T-helper 1 cell treated with Interleukin-12 subunit alpha and Interleukin-12 subunit beta and Interleukin-4 antibody, amounts not matched to agents 30 ng/mL and 1 ng/mL, for 36 hours (primary cell): Measurements from ENCODE around the gene ABHD17C. TPM values are rescaled to one million over a fixed set of nuclear protein-coding genes. Genes with fewer than 3 reads are reported as not detected.

Source experiments
- intact Hi-C: fragments of 100-400 bp; cut with micrococcal nuclease; formaldehyde crosslinking; loops from one replicate; pipeline ENCODE4 v1.15.1; 2024
- total RNA-seq: library from RNA; stranded (reverse); gene quantifications from 2 replicates; pipeline ENCODE4 v1.2.3, GENCODE V29; 2022

Gene ABHD17C
- total RNA-seq, 1 donor from 2014 or later = 3.8 TPM

- intact Hi-C loops = no loop called here
Observed at GRCh38 chr15:80689294-80689693, 5.8 kb upstream of the ABHD17C start.

GRCh38 chr15:80689716-80690115 is 5.4 kb upstream of the ABHD17C start:
- intact Hi-C loops = loop anchor here (5.0 kb wide), 1 partner anchor 298 kb away; the partner anchor contains the start of gene MESD

DNA sequence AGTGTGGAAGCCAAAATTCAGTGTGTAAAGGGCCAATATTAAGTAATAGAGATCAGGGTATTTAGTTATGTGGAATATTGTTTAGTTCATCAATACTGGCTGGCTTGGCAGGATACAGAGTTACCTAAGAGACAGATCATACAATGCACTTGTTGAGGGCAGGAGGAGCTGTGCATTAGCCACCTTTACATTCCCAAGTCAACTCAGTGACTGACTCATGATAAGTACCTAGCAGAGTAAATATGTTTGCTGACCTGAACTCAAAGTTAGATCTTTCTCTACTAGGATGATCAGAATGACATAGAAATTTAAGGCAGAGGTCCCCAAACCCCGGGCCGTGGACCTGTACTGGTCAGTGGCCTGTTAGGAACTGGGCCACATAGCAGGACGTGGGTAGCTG is 3.5 kb upstream of the ABHD17C start:
- intact Hi-C loops = loop anchor here (5.0 kb wide), 1 partner anchor 296 kb away; the partner anchor contains the start of gene MESD

DNA sequence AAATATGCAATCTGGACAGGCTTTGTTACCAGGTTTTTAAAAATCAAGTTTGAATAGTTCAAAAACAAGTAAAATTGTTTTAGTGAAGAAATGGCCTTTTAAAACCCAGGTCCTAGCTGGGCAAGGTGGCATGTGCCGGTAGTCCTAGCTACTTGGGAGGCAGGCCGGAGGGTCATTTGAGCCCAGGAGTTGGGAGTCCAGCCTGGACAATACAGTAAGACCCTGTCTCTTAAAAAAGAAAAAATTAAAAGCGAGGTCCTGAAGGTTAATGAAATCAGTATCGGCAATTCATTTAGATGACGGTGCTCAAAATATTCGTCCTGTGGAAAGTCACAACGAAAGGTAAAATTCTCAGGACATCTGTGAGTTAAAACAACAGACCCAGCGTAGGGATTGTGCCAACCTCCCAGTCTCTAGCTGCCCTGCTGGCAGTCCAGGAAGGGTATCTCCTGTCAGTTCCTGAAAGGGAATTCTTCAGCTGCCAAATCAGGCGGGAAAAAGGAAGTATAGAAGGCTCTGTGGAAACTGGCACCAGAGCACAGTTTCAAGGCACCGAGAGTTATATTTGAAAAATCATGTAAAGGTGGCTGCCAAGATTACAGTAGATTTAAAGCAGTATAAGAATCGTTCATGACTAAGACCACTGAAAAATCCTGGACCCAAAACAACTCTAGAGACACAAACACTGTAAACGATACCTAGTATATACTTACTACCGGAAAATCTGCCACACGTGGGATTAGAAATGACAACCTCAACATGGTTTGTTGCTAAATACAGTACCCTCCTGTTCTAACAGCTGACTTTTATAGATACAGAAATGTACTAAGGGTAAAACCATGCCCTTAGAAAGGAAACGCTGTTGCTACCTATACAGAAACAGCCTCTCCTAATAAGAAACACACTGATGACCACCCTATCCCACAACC is 1.2 kb upstream of the ABHD17C start:
- intact Hi-C loops = loop anchor here (5.0 kb wide), 1 partner anchor 293 kb away; the partner anchor contains the start of gene MESD

DNA sequence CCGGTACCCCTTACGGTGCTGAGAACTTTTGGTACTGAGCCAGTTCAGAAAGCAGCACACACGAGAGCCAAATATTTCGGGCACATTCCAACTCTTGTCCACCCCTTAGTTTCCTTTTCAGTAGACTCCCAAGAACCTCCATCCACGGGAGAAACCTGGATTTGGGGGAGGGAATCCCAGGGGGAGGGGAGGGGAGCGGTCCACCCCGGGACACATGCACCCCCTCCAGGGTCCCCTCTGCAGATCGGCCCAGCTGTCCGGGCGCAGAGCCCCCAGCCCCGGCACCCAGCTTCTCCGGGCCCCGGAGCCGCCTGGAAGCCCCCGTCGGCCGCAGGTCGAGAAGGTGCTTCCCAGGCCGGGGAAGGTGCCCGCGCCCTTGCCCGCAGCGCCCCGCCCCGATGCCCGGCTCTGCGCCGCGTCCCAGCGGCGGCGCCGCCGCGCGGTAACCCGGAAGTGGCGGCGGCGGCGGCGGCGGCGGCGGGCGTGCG is 455 bp upstream of the ABHD17C start:
- intact Hi-C loops = loop anchor here (1.0 to 5.0 kb wide), 3 partner anchors 82 to 1353 kb away; partner anchors contain the start of genes MESD and MEX3B

GRCh38 chr15:80695911-80696661 is 976 bp downstream of the ABHD17C start:
- intact Hi-C loops = loop anchor here (1.0 to 5.0 kb wide), 2 partner anchors 80 to 1351 kb away; partner anchors contain the start of gene MEX3B

- intact Hi-C loops = loop anchor here (5.0 kb wide), 1 partner anchor 1350 kb away; the partner anchor contains the start of gene MEX3B
Observed at GRCh38 chr15:80697075-80697685, 2.1 kb downstream of the ABHD17C start.

- intact Hi-C loops = loop anchor here (5.0 kb wide), 1 partner anchor 1349 kb away; the partner anchor contains the start of gene MEX3B
Observed at GRCh38 chr15:80698676-80699075, 3.6 kb downstream of the ABHD17C start.

- intact Hi-C loops = loop anchor here (5.0 kb wide), 1 partner anchor 1347 kb away; the partner anchor contains the start of gene MEX3B
Observed at GRCh38 chr15:80699981-80700380, 4.9 kb downstream of the ABHD17C start.

DNA sequence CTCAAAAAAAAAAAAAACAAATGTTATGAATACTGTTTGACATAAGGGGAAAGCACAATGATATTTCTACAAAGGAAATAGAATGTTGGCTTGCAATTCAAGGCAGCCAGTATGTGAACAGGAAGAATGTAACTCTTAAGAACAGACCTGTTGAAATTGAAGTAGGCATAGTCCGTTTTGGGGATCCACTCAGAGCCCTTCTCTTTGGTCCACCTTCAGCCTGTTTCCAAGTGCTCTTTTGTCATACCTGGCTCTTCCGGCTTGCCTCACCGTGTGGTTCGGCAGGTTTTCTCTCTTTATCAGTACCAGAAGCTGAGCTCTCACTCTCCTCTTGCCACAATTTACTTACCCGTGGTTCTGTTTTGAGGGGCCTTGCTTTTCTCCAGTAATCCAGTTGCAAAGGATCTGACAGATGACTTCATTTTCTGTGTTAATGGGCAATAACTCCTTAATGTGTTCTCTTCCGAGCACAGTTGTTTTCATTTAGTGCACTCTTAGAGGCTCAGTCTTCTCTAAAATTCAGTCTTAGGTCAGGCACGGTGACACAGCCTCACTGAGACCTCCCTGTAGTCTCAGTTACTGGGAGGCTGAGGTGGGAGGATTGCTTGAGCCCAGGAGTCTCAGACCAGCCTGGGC is 6.7 kb downstream of the ABHD17C start:
- intact Hi-C loops = no loop called here

DNA sequence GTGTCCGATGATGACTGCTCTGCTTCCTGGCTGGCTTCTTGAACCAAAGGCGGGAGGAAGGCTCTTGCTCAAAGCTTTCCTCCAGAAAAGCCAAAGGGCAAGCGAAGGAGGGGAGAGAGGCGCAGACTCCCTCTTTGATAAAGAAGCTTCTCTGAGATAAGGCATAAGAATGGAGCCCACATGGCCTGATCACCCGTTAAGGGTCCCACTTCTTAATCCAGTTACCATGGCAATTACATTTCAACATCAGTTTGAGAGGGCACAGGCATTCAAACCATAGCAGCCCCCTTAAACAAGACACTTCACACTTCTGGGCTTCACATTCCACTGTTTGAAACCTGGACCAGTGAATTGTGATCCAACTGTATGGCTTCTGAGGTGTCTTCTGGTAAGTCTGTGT is 8.0 kb downstream of the ABHD17C start:
- intact Hi-C loops = no loop called here

GRCh38 chr15:80703965-80704364 is 8.9 kb downstream of the ABHD17C start:
- intact Hi-C loops = no loop called here

DNA sequence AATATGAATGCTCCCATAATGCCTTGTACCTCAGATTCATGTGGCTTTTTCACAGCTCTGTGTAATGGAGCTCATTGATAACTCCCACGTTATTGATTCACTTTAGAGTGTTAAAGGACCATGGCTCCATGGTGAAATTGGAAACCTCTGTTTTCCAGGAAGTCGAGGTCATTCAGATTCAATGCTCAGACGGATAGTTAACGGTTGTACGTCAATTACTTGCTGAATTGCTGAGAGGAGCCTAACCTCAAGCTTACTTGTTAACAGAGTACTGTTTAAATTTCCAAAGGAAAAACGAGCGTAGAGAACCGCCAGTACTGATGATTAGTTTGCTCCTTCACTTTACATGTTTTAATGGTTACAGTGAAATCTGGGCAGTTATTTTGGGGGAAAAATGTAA is 11.1 kb downstream of the ABHD17C start:
- intact Hi-C loops = no loop called here

DNA sequence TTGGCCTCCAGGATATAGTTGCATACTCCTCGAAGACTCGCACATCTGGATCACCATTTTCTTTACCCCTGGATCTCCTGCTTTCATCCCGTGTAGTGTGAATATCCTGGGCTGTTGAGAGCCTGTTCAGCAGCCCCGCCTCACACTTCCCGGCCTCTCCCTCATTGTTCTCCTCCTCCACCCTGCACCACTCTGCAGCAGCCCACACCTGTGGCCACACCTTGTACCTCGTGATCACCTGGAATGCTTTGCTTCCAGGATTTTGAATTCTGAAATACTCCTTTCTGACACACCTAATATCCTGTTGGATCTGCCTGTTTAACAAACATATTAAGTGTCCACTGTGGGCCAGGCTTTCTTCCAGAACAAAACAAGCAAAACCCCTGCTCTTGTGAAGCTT is 14.4 kb downstream of the ABHD17C start:
- intact Hi-C loops = no loop called here

GRCh38 chr15:80710635-80711554 is 15.8 kb downstream of the ABHD17C start:
- intact Hi-C loops = no loop called here

GRCh38 chr15:80711886-80712285 is 16.8 kb downstream of the ABHD17C start:
- intact Hi-C loops = no loop called here

- intact Hi-C loops = no loop called here
Observed at GRCh38 chr15:80712956-80713355, 17.8 kb downstream of the ABHD17C start.

GRCh38 chr15:80721476-80721875 is 26.4 kb downstream of the ABHD17C start:
- intact Hi-C loops = no loop called here

- intact Hi-C loops = no loop called here
Observed at GRCh38 chr15:80722811-80723210, 27.7 kb downstream of the ABHD17C start.
